K562 (cell line): ENCODE results near the gene FAM50B. TPM values are rescaled to one million over a fixed set of nuclear protein-coding genes. Genes with fewer than 3 reads are reported as not detected.
A peak's percentile ranks its signal among the peaks of the same experiment; 100 is the strongest.

Experiments
- C11orf30 ChIP-seq: fragments of 450-650 bp; IDR thresholded peaks from 2 replicates; pipeline ENCODE4 v1.6.1; 2016; ENCODE audit warnings: low read depth, mild to moderate bottlenecking
- E4F1 ChIP-seq: fragments of 250-450 bp; sonication (Bioruptor Pico); IDR thresholded peaks from 2 replicates; pipeline ENCODE4 v1.5.0; 2021; ENCODE audit warnings: mild to moderate bottlenecking, borderline replicate concordance
- GATA2 ChIP-seq: sonication (generic); formaldehyde crosslinking; IDR thresholded peaks from 2 replicates; pipeline ENCODE4 v1.4.0; 2020; ENCODE audit warnings: mild to moderate bottlenecking, missing genetic modification reagents
- GTF2A2 ChIP-seq: IDR thresholded peaks from 2 replicates; pipeline ENCODE4 v1.6.1; 2016; ENCODE audit warnings: mild to moderate bottlenecking, missing genetic modification characterization, missing compliant biosample characterization
- POLR2G ChIP-seq: fragments of 200-400 bp; formaldehyde crosslinking; IDR thresholded peaks from 2 replicates; pipeline ENCODE4 v1.6.1; 2017; ENCODE audit warnings: low read depth, mild to moderate bottlenecking, antibody characterized with exemption, low read length, moderate library complexity
- PRMT5 ChIP-seq: sonication (generic); formaldehyde crosslinking; IDR thresholded peaks from 2 replicates; pipeline ENCODE4 v1.5.0; 2020; ENCODE audit warnings: missing genetic modification reagents
- SIN3A ChIP-seq, 2 experiments: fragments of 150-350 bp in 1 of 2; IDR thresholded peaks; 2 replicates each; pipeline ENCODE4 v1.6.1; 2011 to 2016; ENCODE audit warnings: borderline replicate concordance in 2 of 2, low read depth in 2 of 2, low read length in 2 of 2, mild to moderate bottlenecking in 2 of 2, moderate library complexity in 2 of 2; ENCODE audit not compliant: control insufficient read depth in 1 of 2
- SREBF2 ChIP-seq: sonication (generic); formaldehyde crosslinking; IDR thresholded peaks from 2 replicates; pipeline ENCODE4 v1.4.0; 2020; ENCODE audit warnings: mild to moderate bottlenecking, missing genetic modification reagents
- TAF7 ChIP-seq: fragments of 450-650 bp; IDR thresholded peaks from 2 replicates; pipeline ENCODE4 v1.6.1; 2016; ENCODE audit warnings: missing genetic modification characterization, missing compliant biosample characterization
- TBP ChIP-seq: optimal IDR thresholded peaks from 2 replicates; pipeline ENCODE3; 2011; ENCODE audit warnings: low read depth, low read length, improper control_type of control experiment
- TCF3 ChIP-seq: sonication (generic); formaldehyde crosslinking; IDR thresholded peaks from 2 replicates; pipeline ENCODE4 v1.4.0; 2020; ENCODE audit warnings: mild to moderate bottlenecking, missing genetic modification reagents
- TCF7L2 ChIP-seq: fragments of 150-350 bp; IDR thresholded peaks from 2 replicates; pipeline ENCODE4 v1.6.1; 2016; ENCODE audit warnings: low read depth, mild to moderate bottlenecking, low read length, moderate library complexity
- TEAD1 ChIP-seq, 2 experiments: fragments of 450-650 bp in 1 of 2; sonication (generic) in 1 of 2; formaldehyde crosslinking; IDR thresholded peaks; 2 replicates each; pipeline versions ENCODE4 v1.4.0 to v1.8.0; 2020 to 2022; ENCODE audit warnings: mild to moderate bottlenecking in 2 of 2, missing genetic modification reagents in 1 of 2
- XRCC3 ChIP-seq: fragments of 450-650 bp; IDR thresholded peaks from 2 replicates; pipeline ENCODE4 v1.6.1; 2017; ENCODE audit warnings: mild to moderate bottlenecking, moderate library complexity
- ZNF431 ChIP-seq: sonication (generic); formaldehyde crosslinking; IDR thresholded peaks from 2 replicates; pipeline ENCODE4 v1.8.0; 2022; ENCODE audit warnings: mild to moderate bottlenecking, missing genetic modification reagents
- ZNF551 ChIP-seq: fragments of 250-450 bp; sonication (Bioruptor Pico); IDR thresholded peaks from 2 replicates; pipeline ENCODE4 v1.5.0; 2021; ENCODE audit warnings: mild to moderate bottlenecking, moderate library complexity
- ZNF77 ChIP-seq: fragments of 250-450 bp; sonication (Bioruptor Pico); IDR thresholded peaks from 2 replicates; pipeline ENCODE4 v1.5.0; 2020
- polyA plus RNA-seq, 8 experiments: library from polyadenylated mRNA; depleted of rRNA in 4 of 8; stranded (reverse) in 5 of 8; unstranded in 3 of 8; fragments of >200 nt; fragmentation: Nextera tagmentation in 2 of 8; fragmentation: Illumina TruSeq in 1 of 8; extraction: Ambion mirVana in 2 of 8; extraction: Trizol in 1 of 8; gene quantifications; 2 replicates each; pipeline versions ENCODE4 v1.2.1 to v1.2.3, GENCODE V29; 2011 to 2014; ENCODE audit warnings: inconsistent platforms in 1 of 8, missing spikeins in 1 of 8
- total RNA-seq, 7 experiments: library from RNA; depleted of rRNA in 6 of 7; stranded (reverse); fragments of >200 nt in 6 of 7; fragmentation: Illumina TruSeq in 2 of 7; extraction: Trizol in 2 of 7; gene quantifications; 2 replicates each; pipeline versions ENCODE4 v1.2.1 to v1.2.3, GENCODE V29; 2011 to 2021; ENCODE audit warnings: low replicate concordance in 1 of 7
- TF ChIP-seq, protein P1 (sequence below): fragments of 450-650 bp; IDR thresholded peaks from 2 replicates; pipeline ENCODE4 v1.6.1; 2018; ENCODE audit not compliant: partially characterized antibody
- TF ChIP-seq, protein P2 (sequence below), 2 experiments: fragments of 450-650 bp in 1 of 2; IDR thresholded peaks; 2 replicates each; pipeline ENCODE4 v1.6.1; 2011 to 2017; ENCODE audit warnings: low read depth in 2 of 2, antibody characterized with exemption in 1 of 2, borderline replicate concordance in 1 of 2, low read length in 1 of 2, mild to moderate bottlenecking in 1 of 2, mixed read lengths in 1 of 2; ENCODE audit not compliant: control insufficient read depth in 1 of 2

Gene FAM50B
- total and polyA plus RNA-seq, 9 of the 15 experiments (the other 6 are each of a cell fraction or from before 2014, with no cell fraction given), result 0.09 to 0.16 (median 0.13) TPM; not detected in 6

DNA sequence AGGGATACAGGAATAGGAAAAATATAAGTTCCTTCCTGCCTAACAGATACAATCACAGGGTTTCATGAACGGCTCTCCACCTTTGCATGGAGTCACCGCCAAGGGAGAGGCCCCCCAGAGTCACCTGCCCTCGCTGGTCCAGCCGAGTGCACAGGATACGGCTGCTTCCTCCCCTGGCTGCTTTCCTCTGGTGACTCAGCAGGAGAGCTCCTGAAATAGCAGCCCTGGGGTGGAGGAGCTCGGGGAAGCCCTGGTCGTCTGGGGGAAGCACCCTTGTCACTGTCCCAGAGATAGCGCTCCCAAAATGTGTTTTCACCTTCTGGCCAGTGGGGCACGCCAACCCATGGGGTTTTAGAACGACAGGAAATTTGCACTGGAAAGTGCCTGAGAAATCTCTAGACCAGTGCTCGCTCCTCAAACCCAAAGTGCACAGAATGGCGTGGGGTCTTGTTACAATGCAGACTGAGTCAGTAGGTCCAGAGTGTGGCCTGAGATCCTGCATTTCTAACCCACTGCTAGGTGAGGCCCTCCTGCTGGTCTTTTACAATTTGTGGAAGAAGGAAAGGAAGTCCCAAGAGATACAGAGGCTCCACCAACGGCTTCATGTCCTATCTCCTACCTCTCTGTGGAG is 35.9 kb upstream of the FAM50B start (continued):
- TF ChIP-seq ZNF551 (CRISPR knock-in tag), result no peak
- TF ChIP-seq TEAD1 (CRISPR knock-in tag; IDR thresholded peaks at IDR 0.05), result no peak
- TF ChIP-seq, protein P1, sequence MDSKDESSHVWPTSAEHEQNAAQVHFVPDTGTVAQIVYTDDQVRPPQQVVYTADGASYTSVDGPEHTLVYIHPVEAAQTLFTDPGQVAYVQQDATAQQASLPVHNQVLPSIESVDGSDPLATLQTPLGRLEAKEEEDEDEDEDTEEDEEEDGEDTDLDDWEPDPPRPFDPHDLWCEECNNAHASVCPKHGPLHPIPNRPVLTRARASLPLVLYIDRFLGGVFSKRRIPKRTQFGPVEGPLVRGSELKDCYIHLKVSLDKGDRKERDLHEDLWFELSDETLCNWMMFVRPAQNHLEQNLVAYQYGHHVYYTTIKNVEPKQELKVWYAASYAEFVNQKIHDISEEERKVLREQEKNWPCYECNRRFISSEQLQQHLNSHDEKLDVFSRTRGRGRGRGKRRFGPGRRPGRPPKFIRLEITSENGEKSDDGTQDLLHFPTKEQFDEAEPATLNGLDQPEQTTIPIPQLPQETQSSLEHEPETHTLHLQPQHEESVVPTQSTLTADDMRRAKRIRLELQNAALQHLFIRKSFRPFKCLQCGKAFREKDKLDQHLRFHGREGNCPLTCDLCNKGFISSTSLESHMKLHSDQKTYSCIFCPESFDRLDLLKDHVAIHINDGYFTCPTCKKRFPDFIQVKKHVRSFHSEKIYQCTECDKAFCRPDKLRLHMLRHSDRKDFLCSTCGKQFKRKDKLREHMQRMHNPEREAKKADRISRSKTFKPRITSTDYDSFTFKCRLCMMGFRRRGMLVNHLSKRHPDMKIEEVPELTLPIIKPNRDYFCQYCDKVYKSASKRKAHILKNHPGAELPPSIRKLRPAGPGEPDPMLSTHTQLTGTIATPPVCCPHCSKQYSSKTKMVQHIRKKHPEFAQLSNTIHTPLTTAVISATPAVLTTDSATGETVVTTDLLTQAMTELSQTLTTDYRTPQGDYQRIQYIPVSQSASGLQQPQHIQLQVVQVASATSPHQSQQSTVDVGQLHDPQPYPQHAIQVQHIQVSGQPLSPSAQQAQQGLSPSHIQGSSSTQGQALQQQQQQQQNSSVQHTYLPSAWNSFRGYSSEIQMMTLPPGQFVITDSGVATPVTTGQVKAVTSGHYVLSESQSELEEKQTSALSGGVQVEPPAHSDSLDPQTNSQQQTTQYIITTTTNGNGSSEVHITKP, result no peak
- TF ChIP-seq TCF3 (CRISPR knock-in tag), result 0 out of 2 replicates have a peak, but pooled peaks have one; percentile 10
- no peak for TF ChIP-seq SREBF2 (CRISPR knock-in tag)
- TF ChIP-seq POLR2G, result no peak
- TF ChIP-seq ZNF431 (CRISPR knock-in tag), result no peak
- no peak for TF ChIP-seq ZNF77
- no peak for TF ChIP-seq TBP
- TF ChIP-seq GATA2 (CRISPR knock-in tag), result no peak
- TF ChIP-seq PRMT5 (CRISPR knock-in tag), result no peak
- TF ChIP-seq TCF7L2, result no peak
- TF ChIP-seq XRCC3, result no peak
- TF ChIP-seq GTF2A2, result no peak
- no peak for TF ChIP-seq SIN3A (IDR thresholded peaks at IDR 0.05; ENCODE audit: borderline replicate concordance in 2 of 2, control insufficient read depth in 1 of 2, low read depth in 2 of 2, low read length in 2 of 2)
- TF ChIP-seq E4F1 (CRISPR knock-in tag), result no peak
- peak; percentile 68; the same call in 1 of the 2 replicates for TF ChIP-seq C11orf30
- TF ChIP-seq TAF7 (tag), result no peak
- TF ChIP-seq, protein P2, sequence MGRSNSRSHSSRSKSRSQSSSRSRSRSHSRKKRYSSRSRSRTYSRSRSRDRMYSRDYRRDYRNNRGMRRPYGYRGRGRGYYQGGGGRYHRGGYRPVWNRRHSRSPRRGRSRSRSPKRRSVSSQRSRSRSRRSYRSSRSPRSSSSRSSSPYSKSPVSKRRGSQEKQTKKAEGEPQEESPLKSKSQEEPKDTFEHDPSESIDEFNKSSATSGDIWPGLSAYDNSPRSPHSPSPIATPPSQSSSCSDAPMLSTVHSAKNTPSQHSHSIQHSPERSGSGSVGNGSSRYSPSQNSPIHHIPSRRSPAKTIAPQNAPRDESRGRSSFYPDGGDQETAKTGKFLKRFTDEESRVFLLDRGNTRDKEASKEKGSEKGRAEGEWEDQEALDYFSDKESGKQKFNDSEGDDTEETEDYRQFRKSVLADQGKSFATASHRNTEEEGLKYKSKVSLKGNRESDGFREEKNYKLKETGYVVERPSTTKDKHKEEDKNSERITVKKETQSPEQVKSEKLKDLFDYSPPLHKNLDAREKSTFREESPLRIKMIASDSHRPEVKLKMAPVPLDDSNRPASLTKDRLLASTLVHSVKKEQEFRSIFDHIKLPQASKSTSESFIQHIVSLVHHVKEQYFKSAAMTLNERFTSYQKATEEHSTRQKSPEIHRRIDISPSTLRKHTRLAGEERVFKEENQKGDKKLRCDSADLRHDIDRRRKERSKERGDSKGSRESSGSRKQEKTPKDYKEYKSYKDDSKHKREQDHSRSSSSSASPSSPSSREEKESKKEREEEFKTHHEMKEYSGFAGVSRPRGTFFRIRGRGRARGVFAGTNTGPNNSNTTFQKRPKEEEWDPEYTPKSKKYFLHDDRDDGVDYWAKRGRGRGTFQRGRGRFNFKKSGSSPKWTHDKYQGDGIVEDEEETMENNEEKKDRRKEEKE (IDR thresholded peaks at IDR 0.05; ENCODE audit: borderline replicate concordance in 1 of 2, control insufficient read depth in 1 of 2, low read depth in 2 of 2, low read length in 1 of 2), result no peak
